HEK293 (cell line): ENCODE results near the gene SERTAD4.

Source experiments
- AEBP2 ChIP-seq: fragments of 450-650 bp; formaldehyde crosslinking; IDR thresholded peaks from 2 replicates; pipeline ENCODE4 v1.5.1; 2016; ENCODE audit warnings: missing biosample characterization, missing genetic modification characterization, borderline replicate concordance
- GFI1B ChIP-seq: fragments of 450-650 bp; formaldehyde crosslinking; IDR thresholded peaks from 2 replicates; pipeline ENCODE4 v1.5.1; 2016; ENCODE audit warnings: missing biosample characterization, missing genetic modification characterization
- KLF1 ChIP-seq: fragments of 450-650 bp; formaldehyde crosslinking; IDR thresholded peaks from 2 replicates; pipeline ENCODE4 v1.5.1; 2016; ENCODE audit warnings: missing biosample characterization, missing genetic modification characterization
- MYNN ChIP-seq: fragments of 450-650 bp; formaldehyde crosslinking; IDR thresholded peaks from 2 replicates; pipeline ENCODE4 v1.5.1; 2016; ENCODE audit warnings: missing biosample characterization, missing genetic modification characterization, borderline replicate concordance
- PRDM4 ChIP-seq: fragments of 450-650 bp; formaldehyde crosslinking; IDR thresholded peaks from 2 replicates; pipeline ENCODE4 v1.5.1; 2017; ENCODE audit warnings: missing biosample characterization, missing genetic modification characterization
- WT1 ChIP-seq: fragments of 450-650 bp; formaldehyde crosslinking; IDR thresholded peaks from 2 replicates; pipeline ENCODE4 v1.5.1; 2016; ENCODE audit warnings: missing biosample characterization, missing genetic modification characterization
- ZBTB1 ChIP-seq: fragments of 450-650 bp; formaldehyde crosslinking; IDR thresholded peaks from 2 replicates; pipeline ENCODE4 v1.5.1; 2016; ENCODE audit warnings: missing biosample characterization, missing genetic modification characterization
- ZBTB48 ChIP-seq: fragments of 450-650 bp; formaldehyde crosslinking; IDR thresholded peaks from 2 replicates; pipeline ENCODE4 v1.5.1; 2016; ENCODE audit warnings: missing biosample characterization, missing genetic modification characterization
- ZBTB8A ChIP-seq: fragments of 450-650 bp; formaldehyde crosslinking; IDR thresholded peaks from 2 replicates; pipeline ENCODE4 v1.5.1; 2016; ENCODE audit warnings: missing biosample characterization, missing genetic modification characterization
- ZEB2 ChIP-seq: fragments of 450-650 bp; formaldehyde crosslinking; IDR thresholded peaks from 2 replicates; pipeline ENCODE4 v1.5.1; 2016; ENCODE audit warnings: missing biosample characterization, missing genetic modification characterization
- ZFP37 ChIP-seq: fragments of 450-650 bp; formaldehyde crosslinking; IDR thresholded peaks from 2 replicates; pipeline ENCODE4 v1.5.1; 2016; ENCODE audit warnings: missing biosample characterization, missing genetic modification characterization
- ZFP41 ChIP-seq: fragments of 450-650 bp; formaldehyde crosslinking; IDR thresholded peaks from 2 replicates; pipeline ENCODE4 v1.5.1; 2016; ENCODE audit warnings: missing biosample characterization, missing genetic modification characterization, borderline replicate concordance
- ZNF114 ChIP-seq: fragments of 450-650 bp; formaldehyde crosslinking; IDR thresholded peaks from 2 replicates; pipeline ENCODE4 v1.5.0; 2017; ENCODE audit warnings: missing biosample characterization, missing genetic modification characterization
- ZNF133 ChIP-seq: fragments of 450-650 bp; formaldehyde crosslinking; IDR thresholded peaks from 2 replicates; pipeline ENCODE4 v1.5.1; 2016; ENCODE audit warnings: missing biosample characterization, missing genetic modification characterization
- ZNF335 ChIP-seq: fragments of 450-650 bp; formaldehyde crosslinking; conservative IDR thresholded peaks from 2 replicates; pipeline ENCODE4 v1.5.1; 2016; ENCODE audit warnings: missing biosample characterization, missing genetic modification characterization
- ZNF366 ChIP-seq: fragments of 450-650 bp; formaldehyde crosslinking; conservative IDR thresholded peaks from 2 replicates; pipeline ENCODE4 v1.5.1; 2016; ENCODE audit warnings: missing biosample characterization, missing genetic modification characterization
- ZNF423 ChIP-seq: fragments of 450-650 bp; formaldehyde crosslinking; IDR thresholded peaks from 2 replicates; pipeline ENCODE4 v1.5.1; 2016; ENCODE audit warnings: missing biosample characterization, missing genetic modification characterization
- ZNF571 ChIP-seq: fragments of 450-650 bp; formaldehyde crosslinking; IDR thresholded peaks from 2 replicates; pipeline ENCODE4 v1.5.0; 2017; ENCODE audit warnings: missing biosample characterization, missing genetic modification characterization
- ZNF585B ChIP-seq: fragments of 450-650 bp; formaldehyde crosslinking; IDR thresholded peaks from 2 replicates; pipeline ENCODE4 v1.5.1; 2016; ENCODE audit warnings: missing biosample characterization, missing genetic modification characterization
- ZNF596 ChIP-seq: fragments of 450-650 bp; IDR thresholded peaks from 2 replicates; pipeline ENCODE4 v1.5.0; 2018; ENCODE audit warnings: missing biosample characterization, mild to moderate bottlenecking, missing genetic modification characterization, moderate library complexity
- ZNF623 ChIP-seq: fragments of 450-650 bp; formaldehyde crosslinking; IDR thresholded peaks from 2 replicates; pipeline ENCODE4 v1.5.1; 2016; ENCODE audit warnings: missing biosample characterization, missing genetic modification characterization
- ZNF624 ChIP-seq: fragments of 450-650 bp; formaldehyde crosslinking; IDR thresholded peaks from 2 replicates; pipeline ENCODE4 v1.5.1; 2017; ENCODE audit warnings: missing biosample characterization, missing genetic modification characterization
- ZNF660 ChIP-seq: fragments of 450-650 bp; IDR thresholded peaks from 2 replicates; pipeline ENCODE4 v1.5.1; 2018; ENCODE audit warnings: missing biosample characterization, mild to moderate bottlenecking, missing genetic modification characterization
- ZNF664 ChIP-seq: fragments of 450-650 bp; formaldehyde crosslinking; IDR thresholded peaks from 2 replicates; pipeline ENCODE4 v1.5.1; 2016; ENCODE audit warnings: missing biosample characterization, missing genetic modification characterization
- ZNF792 ChIP-seq: fragments of 450-650 bp; formaldehyde crosslinking; IDR thresholded peaks from 2 replicates; pipeline ENCODE4 v1.5.1; 2016; ENCODE audit warnings: missing biosample characterization, missing genetic modification characterization
- TF ChIP-seq, protein P1 (sequence below): fragments of 450-650 bp; formaldehyde crosslinking; IDR thresholded peaks from 2 replicates; pipeline ENCODE4 v1.5.1; 2016; ENCODE audit warnings: missing biosample characterization, missing genetic modification characterization
- TF ChIP-seq, protein P2 (sequence below): fragments of 450-650 bp; formaldehyde crosslinking; IDR thresholded peaks from 2 replicates; pipeline ENCODE4 v1.5.1; 2016; ENCODE audit warnings: missing biosample characterization, missing genetic modification characterization
- TF ChIP-seq, protein P3 (sequence below): fragments of 450-650 bp; formaldehyde crosslinking; IDR thresholded peaks from 2 replicates; pipeline ENCODE4 v1.5.1; 2016; ENCODE audit warnings: missing biosample characterization, missing genetic modification characterization
- TF ChIP-seq, protein P4 (sequence below): fragments of 450-650 bp; formaldehyde crosslinking; IDR thresholded peaks from 2 replicates; pipeline ENCODE4 v1.5.1; 2017; ENCODE audit warnings: missing biosample characterization, missing genetic modification characterization

SERTAD4 gene

DNA sequence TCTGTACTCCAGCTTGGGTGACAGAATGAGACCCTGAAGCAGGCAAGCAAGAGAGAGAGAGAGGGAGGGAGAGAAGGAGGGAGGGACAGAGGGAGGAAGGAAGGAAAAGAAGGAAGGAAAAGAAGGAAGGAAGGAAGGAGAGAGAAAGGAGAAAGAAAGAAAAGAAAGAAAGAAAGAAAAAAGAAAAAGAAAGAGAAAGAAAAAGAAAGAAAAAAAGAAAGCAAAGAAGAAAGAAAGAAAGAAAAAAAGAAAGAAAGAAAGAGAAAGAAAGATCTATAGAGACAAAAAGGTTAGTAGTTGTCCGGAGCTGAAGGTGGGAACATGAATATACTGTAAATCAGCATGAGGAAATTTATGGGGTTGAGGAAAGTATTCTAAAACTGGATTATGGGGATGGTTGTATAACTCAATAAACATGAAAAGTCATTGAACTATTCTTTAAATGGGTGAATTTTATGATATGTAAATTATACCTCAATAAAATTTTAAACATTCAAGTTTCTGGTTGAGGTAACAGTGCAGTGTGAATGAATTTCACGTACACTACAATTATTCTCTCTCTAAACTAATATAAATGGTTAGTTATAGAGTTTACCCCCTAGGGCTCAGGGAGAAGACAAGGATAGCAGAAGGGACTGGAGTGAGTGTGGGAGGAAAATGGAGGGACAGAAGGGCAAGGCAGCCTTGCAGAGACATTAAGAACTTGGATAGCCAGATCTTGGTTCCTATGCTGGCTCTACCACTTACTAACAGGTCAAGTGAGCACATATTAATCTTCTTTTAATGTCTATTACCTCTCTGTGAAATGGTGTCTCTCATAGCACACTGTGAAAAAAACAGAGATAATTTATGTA is 24.8 kb upstream of the SERTAD4 start (continued):
- TF ChIP-seq, protein P1, sequence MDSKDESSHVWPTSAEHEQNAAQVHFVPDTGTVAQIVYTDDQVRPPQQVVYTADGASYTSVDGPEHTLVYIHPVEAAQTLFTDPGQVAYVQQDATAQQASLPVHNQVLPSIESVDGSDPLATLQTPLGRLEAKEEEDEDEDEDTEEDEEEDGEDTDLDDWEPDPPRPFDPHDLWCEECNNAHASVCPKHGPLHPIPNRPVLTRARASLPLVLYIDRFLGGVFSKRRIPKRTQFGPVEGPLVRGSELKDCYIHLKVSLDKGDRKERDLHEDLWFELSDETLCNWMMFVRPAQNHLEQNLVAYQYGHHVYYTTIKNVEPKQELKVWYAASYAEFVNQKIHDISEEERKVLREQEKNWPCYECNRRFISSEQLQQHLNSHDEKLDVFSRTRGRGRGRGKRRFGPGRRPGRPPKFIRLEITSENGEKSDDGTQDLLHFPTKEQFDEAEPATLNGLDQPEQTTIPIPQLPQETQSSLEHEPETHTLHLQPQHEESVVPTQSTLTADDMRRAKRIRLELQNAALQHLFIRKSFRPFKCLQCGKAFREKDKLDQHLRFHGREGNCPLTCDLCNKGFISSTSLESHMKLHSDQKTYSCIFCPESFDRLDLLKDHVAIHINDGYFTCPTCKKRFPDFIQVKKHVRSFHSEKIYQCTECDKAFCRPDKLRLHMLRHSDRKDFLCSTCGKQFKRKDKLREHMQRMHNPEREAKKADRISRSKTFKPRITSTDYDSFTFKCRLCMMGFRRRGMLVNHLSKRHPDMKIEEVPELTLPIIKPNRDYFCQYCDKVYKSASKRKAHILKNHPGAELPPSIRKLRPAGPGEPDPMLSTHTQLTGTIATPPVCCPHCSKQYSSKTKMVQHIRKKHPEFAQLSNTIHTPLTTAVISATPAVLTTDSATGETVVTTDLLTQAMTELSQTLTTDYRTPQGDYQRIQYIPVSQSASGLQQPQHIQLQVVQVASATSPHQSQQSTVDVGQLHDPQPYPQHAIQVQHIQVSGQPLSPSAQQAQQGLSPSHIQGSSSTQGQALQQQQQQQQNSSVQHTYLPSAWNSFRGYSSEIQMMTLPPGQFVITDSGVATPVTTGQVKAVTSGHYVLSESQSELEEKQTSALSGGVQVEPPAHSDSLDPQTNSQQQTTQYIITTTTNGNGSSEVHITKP (tag by site-specific recombination) = no peak
- TF ChIP-seq ZNF133 (no peak), GFI1B (tag by site-specific recombination) (no peak), ZNF660 (tag by site-specific recombination) (no peak), ZFP37 (tag by site-specific recombination) (no peak), ZNF623 (tag by site-specific recombination) (no peak), ZNF335 (tag by site-specific recombination) (no peak), ZNF792 (tag by site-specific recombination) (no peak), WT1 (no peak), ZNF596 (no peak), ZFP41 (tag by site-specific recombination) (no peak), ZNF423 (tag by site-specific recombination) (no peak), ZNF571 (no peak), KLF1 (tag by site-specific recombination) (no peak), ZNF366 (tag by site-specific recombination) (peak; percentile 92), PRDM4 (tag by site-specific recombination) (no peak), ZBTB8A (tag by site-specific recombination) (0 out of 2 replicates have a peak, but pooled peaks have one; percentile 22), AEBP2 (0 out of 2 replicates have a peak, but pooled peaks have one; percentile 29), ZNF114 (tag by site-specific recombination) (no peak), ZNF664 (0 out of 2 replicates have a peak, but pooled peaks have one; percentile 14), ZBTB48 (no peak), ZNF585B (tag by site-specific recombination) (peak; percentile 70), MYNN (tag by site-specific recombination) (no peak), ZEB2 (no peak), ZBTB1 (no peak), ZNF624 (tag by site-specific recombination) (no peak)
- TF ChIP-seq, protein P2, sequence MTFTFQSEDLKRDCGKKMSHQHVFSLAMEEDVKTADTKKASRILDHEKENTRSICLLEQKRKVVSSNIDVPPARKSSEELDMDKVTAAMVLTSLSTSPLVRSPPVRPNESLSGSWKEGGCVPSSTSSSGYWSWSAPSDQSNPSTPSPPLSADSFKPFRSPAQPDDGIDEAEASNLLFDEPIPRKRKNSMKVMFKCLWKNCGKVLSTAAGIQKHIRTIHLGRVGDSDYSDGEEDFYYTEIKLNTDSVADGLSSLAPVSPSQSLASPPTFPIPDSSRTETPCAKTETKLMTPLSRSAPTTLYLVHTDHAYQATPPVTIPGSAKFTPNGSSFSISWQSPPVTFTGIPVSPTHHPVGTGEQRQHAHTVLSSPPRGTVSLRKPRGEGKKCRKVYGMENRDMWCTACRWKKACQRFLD (tag by site-specific recombination) = no peak
- TF ChIP-seq, protein P3, sequence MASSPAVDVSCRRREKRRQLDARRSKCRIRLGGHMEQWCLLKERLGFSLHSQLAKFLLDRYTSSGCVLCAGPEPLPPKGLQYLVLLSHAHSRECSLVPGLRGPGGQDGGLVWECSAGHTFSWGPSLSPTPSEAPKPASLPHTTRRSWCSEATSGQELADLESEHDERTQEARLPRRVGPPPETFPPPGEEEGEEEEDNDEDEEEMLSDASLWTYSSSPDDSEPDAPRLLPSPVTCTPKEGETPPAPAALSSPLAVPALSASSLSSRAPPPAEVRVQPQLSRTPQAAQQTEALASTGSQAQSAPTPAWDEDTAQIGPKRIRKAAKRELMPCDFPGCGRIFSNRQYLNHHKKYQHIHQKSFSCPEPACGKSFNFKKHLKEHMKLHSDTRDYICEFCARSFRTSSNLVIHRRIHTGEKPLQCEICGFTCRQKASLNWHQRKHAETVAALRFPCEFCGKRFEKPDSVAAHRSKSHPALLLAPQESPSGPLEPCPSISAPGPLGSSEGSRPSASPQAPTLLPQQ (tag by site-specific recombination) = no peak
- TF ChIP-seq, protein P4, sequence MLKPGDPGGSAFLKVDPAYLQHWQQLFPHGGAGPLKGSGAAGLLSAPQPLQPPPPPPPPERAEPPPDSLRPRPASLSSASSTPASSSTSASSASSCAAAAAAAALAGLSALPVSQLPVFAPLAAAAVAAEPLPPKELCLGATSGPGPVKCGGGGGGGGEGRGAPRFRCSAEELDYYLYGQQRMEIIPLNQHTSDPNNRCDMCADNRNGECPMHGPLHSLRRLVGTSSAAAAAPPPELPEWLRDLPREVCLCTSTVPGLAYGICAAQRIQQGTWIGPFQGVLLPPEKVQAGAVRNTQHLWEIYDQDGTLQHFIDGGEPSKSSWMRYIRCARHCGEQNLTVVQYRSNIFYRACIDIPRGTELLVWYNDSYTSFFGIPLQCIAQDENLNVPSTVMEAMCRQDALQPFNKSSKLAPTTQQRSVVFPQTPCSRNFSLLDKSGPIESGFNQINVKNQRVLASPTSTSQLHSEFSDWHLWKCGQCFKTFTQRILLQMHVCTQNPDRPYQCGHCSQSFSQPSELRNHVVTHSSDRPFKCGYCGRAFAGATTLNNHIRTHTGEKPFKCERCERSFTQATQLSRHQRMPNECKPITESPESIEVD (tag by site-specific recombination) = peak; percentile 68
